Calu3 (cell line): Measurements from ENCODE around the gene PFKFB4. TPM values are rescaled to one million over a fixed set of nuclear protein-coding genes. Genes with fewer than 3 reads are reported as not detected.

Source experiments
- BruUV-seq: library from RNA; stranded (reverse); fragments of 400-500 nt; replicated peaks from 2 replicates; lab custom pipeline; 2021; lab: Mats Ljungman, UMichigan
- CTCF ChIA-PET: fragments of 300-600 bp; sonication (Branson Sonifier 250); formaldehyde crosslinking; loops from one replicate; lab custom pipeline; 2022; ENCODE audit warnings: antibody characterized with exemption; lab: Charles Lee
- DNase-seq: peaks from one replicate; pipeline ENCODE4 v3.0.0; 2022
- H3K27ac Mint-ChIP-seq: one replicate; pipeline ENCODE4 v1.8.0; 2022; ENCODE audit warnings: mixed read lengths; ENCODE audit not compliant: unreplicated experiment
- H3K27me3 Mint-ChIP-seq: one replicate; pipeline ENCODE4 v1.8.0; 2022; ENCODE audit warnings: mixed read lengths; ENCODE audit not compliant: unreplicated experiment
- H3K36me3 Mint-ChIP-seq: one replicate; pipeline ENCODE4 v1.8.0; 2022; ENCODE audit warnings: mild to moderate bottlenecking, moderate library complexity, mixed read lengths; ENCODE audit not compliant: insufficient read depth, unreplicated experiment
- H3K4me1 Mint-ChIP-seq: one replicate; pipeline ENCODE4 v1.8.0; 2022; ENCODE audit warnings: mild to moderate bottlenecking, low read depth, mixed read lengths; ENCODE audit not compliant: unreplicated experiment
- H3K4me3 Mint-ChIP-seq: one replicate; pipeline ENCODE4 v1.8.0; 2022; ENCODE audit warnings: mild to moderate bottlenecking, low read depth, moderate library complexity, mixed read lengths; ENCODE audit not compliant: unreplicated experiment
- H3K9me3 Mint-ChIP-seq: one replicate; pipeline ENCODE4 v1.8.0; 2022; ENCODE audit warnings: low read depth, mixed read lengths; ENCODE audit not compliant: unreplicated experiment
- intact Hi-C: fragments of 100-400 bp; cut with micrococcal nuclease; formaldehyde crosslinking; loops from one replicate; pipeline ENCODE4 v1.10.0; 2022; ENCODE audit not compliant: unreplicated experiment
- total RNA-seq: library from RNA; stranded (reverse); gene quantifications from 2 replicates; pipeline ENCODE4 v1.2.3, GENCODE V29; 2022
- TF ChIP-seq, protein P1 (sequence below): fragments of 200-600 bp; IDR thresholded peaks from one replicate; pipeline ENCODE4 v1.8.0; 2022; ENCODE audit warnings: antibody characterized with exemption; ENCODE audit not compliant: unreplicated experiment

The PFKFB4 gene
- total RNA-seq, 1 experiment from 2014 or later, result 5.1 TPM

DNA sequence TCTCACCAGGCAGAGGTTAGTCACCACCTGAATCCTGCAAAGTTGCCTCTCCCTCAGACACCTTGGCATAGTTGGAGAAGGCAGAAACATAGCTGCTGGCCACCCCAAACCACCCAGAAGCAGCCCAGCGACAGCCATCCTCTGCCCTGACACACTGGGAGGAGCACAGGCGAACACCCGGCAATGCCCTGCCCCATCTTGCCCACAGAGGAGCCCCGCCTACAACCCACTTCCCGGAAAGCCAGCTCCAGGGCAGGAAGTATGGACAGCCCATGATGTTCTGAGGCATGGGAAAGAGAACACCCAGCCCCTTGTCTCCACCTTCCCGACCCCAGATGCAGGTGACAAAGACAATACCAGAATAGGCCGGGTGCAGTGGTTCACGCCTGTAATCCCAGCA is 40.0 kb downstream of the PFKFB4 start:
- H3K4me1 Mint-ChIP-seq, result no peaks in the 10 kb centered on the region
- intact Hi-C loops, result no loop called here
- no peaks in the 10 kb centered on the region for H3K9me3 Mint-ChIP-seq
- no peak overlapping the region for H3K4me3 Mint-ChIP-seq
- CTCF ChIA-PET, result no interaction called here
- no peak for DNase-seq
- no TSS peak for BruUV-seq
- TF ChIP-seq, protein P1, sequence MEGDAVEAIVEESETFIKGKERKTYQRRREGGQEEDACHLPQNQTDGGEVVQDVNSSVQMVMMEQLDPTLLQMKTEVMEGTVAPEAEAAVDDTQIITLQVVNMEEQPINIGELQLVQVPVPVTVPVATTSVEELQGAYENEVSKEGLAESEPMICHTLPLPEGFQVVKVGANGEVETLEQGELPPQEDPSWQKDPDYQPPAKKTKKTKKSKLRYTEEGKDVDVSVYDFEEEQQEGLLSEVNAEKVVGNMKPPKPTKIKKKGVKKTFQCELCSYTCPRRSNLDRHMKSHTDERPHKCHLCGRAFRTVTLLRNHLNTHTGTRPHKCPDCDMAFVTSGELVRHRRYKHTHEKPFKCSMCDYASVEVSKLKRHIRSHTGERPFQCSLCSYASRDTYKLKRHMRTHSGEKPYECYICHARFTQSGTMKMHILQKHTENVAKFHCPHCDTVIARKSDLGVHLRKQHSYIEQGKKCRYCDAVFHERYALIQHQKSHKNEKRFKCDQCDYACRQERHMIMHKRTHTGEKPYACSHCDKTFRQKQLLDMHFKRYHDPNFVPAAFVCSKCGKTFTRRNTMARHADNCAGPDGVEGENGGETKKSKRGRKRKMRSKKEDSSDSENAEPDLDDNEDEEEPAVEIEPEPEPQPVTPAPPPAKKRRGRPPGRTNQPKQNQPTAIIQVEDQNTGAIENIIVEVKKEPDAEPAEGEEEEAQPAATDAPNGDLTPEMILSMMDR, result no peak
- peaks cover 8% of the 10 kb centered on the region for H3K36me3 Mint-ChIP-seq
- H3K27me3 Mint-ChIP-seq, result no peaks in the 10 kb centered on the region
- H3K27ac Mint-ChIP-seq, result no peak overlapping the region

DNA sequence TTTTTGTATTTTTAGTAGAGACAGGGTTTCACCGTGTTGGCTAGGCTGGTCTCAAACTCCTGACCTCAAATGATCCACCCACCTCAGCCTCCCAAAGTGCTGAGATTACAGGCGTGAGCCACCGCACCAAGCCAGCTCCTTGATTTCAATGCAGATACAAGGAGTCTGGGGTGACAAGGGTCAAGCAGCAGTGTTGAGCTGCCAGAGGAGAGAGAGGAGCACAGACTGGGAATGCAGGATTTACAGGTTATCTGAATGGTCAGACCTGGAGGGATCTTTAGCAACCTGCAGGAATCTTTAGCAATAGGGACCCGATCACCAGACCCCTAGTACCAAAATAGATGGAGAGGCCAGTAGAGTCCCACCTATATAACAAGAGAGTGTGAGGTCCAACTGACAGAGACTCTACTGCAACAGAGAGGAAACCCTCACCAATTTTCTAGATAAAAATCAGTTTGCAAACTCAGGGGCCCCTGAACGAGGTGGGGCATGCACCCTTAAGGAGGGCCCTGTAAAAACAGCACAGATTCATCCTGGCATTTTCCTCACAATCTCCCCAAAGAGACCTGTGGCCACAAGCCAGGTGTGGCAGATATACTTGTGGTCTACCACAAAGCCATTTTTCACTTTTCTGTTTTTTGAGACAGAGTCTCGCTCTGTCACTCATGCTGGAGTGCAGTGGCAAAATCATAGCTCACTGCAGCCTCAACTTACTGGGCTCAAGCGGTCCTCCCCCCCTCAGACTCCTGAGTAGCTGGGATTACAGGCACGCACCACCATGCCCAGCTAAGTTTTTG is 42.0 kb downstream of the PFKFB4 start:
- peaks cover 3% of the 10 kb centered on the region for H3K36me3 Mint-ChIP-seq
- intact Hi-C loops, result no loop called here
- H3K27ac Mint-ChIP-seq, result no peak overlapping the region
- no peaks in the 10 kb centered on the region for H3K9me3 Mint-ChIP-seq
- H3K4me3 Mint-ChIP-seq, result no peak overlapping the region
- TF ChIP-seq, protein P1, result no peak
- no peaks in the 10 kb centered on the region for H3K4me1 Mint-ChIP-seq
- H3K27me3 Mint-ChIP-seq, result no peaks in the 10 kb centered on the region
- DNase-seq, result no peak
- CTCF ChIA-PET, result interaction anchor here (0.5 to 0.7 kb wide), 2 partner anchors 10 to 379 kb away, joined by 3 to 5 read pairs; no protein-coding TSS in a partner anchor
- BruUV-seq, result no TSS peak

DNA sequence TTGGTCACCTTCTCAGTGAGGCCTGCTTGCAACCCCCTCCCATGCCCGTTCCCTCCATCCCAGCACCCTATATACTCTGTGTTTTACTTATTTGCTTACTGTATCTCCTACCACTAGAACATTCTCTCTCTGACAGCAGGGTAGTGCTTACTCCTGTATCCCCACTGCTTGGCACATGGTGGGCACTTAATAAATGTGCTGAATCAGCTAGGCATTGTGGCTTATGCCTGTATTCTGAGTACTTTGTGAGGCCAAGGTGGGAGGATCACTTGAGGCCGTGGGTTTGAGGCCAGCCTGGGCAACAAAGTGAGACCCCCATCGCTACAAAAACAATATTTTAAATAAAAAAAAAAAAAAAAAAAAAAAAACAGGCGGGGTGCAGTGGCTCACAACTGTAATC is 45.1 kb downstream of the PFKFB4 start:
- Mint-ChIP-seq H3K4me1 (no peaks in the 10 kb centered on the region), H3K9me3 (no peaks in the 10 kb centered on the region), H3K27ac (no peak overlapping the region), H3K4me3 (no peak overlapping the region), H3K27me3 (no peaks in the 10 kb centered on the region), H3K36me3 (peaks cover 7% of the 10 kb centered on the region)
- CTCF ChIA-PET, result no interaction called here
- intact Hi-C loops, result no loop called here
- TF ChIP-seq, protein P1, result no peak
- BruUV-seq, result no TSS peak
- no peak for DNase-seq

DNA sequence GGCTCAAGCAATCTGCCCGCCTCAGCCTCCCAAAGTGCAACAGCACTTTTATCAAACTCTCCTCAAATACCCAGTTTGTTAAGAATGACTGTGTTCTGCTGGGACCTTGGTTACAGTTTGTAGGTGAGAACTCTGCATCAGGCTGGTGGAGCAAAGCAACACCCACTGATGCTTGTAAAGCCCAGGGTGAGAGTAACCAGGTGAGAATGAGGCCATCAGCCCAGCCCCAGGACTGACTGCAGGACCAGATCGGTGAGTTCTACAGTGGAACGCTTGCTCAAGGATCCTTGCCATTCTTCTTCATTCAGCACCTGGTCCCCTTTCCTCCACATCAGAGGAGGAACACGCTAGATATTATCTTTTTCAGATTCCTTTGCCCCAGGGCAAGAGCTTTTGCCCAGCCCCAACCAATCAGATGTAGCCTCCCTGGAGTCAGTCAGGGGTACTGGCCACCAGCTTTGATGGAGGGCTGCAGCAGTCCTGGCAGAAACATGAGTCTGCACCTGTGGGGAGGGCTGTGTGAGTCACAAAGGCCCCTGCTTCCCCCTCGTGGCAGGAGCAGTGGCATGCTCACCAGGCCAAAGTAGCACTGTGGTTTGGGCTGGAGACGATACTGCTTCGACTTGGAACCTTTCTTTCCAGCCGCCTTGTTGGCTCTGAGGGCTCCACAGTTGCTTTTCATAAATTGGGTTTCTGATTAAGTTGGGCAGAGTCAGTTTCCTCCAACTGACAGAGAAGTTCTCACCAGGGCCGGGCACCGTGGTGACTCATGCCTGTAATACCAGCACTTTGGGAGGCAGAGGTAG is 49.1 kb downstream of the PFKFB4 start:
- Mint-ChIP-seq H3K9me3 (no peaks in the 10 kb centered on the region), H3K36me3 (peaks cover 10% of the 10 kb centered on the region), H3K27ac (peak overlapping the region; percentile 31), H3K4me3 (no peak overlapping the region), H3K27me3 (no peaks in the 10 kb centered on the region), H3K4me1 (no peaks in the 10 kb centered on the region)
- intact Hi-C loops, result loop anchor here (1.0 to 5.0 kb wide), 3 partner anchors 35 to 105 kb away; no protein-coding TSS in a partner anchor
- BruUV-seq, result no TSS peak
- peak; percentile 84 for DNase-seq
- TF ChIP-seq, protein P1, result no peak
- CTCF ChIA-PET, result interaction anchor here (0.5 to 2.8 kb wide), 5 partner anchors 34 to 947 kb away, joined by 3 to 16 read pairs (median 4); partner anchors contain the start of gene ATRIP
